ENCODE results near the gene WDR18. TPM values are rescaled to one million over a fixed set of nuclear protein-coding genes. Genes with fewer than 3 reads are reported as not detected.

Gene WDR18
- total RNA-seq, 6 donors from 2014 or later = 29.2 to 122 (median 38.6) TPM

DNA sequence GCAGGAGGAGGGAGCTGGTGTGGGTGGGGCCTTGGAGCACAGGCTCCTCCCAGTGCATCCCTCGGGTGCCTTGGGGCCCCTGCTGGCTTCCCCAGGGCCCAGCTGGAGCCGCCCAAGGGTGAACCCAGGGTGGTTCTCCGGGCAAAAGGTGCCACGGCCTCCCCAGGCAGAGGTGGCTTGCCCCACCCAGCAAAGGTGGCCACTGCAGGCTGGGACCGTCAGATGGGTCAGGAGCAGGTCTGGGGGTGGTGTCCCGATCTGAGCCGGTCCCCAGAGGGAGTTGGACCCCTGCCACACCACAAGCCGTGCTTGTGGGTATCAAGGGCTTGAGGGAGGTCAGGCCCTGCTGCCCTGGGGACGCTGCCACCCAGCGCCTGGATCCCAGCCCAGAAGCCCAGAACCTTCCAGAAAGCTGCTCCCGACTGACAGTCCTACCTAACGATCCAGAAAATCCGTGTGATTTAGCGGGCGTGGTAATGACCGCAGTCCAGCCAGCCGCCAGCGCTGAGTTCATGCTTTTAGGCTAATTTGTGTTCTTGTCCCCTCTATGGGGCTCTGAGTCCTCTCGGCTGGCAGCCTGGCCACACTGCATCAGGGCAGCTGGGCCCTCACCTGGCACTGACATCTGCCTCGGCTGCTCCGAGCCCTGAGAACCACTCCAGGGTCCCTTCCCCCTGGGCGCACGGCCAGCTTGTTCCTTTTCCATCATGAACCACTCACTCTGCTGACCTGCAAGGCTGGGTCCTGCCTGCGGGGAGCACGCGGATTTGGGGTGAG lies 11.1 kb downstream of the WDR18 start:
- WGBS, 2 donors = 55 to 77% methylated on average over 18 to 20 of the region's 26 CpGs
- peak; percentile 68 to 70 for DNase-seq
- peaks cover 16 to 25% (median 23%) of the 10 kb centered on the region in 4 donors for H3K4me1 ChIP-seq
- no peak for TF ChIP-seq POLR2A (IDR thresholded peaks at IDR 0.05)
- TF ChIP-seq POLR2AphosphoS5 (IDR thresholded peaks at IDR 0.05) = no peak
- no peak for TF ChIP-seq EP300 (IDR thresholded peaks at IDR 0.05)
- no peak for TF ChIP-seq CTCF (IDR thresholded peaks at IDR 0.05)
- H3K36me3 ChIP-seq = peaks cover 0 to 38% (median 26%) of the 10 kb centered on the region in 4 donors
- no peaks in the 10 kb centered on the region for H3K9me3 ChIP-seq
- H3K27me3 ChIP-seq = peaks cover 0 to 34% (median 20%) of the 10 kb centered on the region in 4 donors
- no peak overlapping the region for H3K4me3 ChIP-seq
- peak in 1 of 2 donors; percentile 67 for ATAC-seq (ENCODE audit: low FRiP score in 2 of 2)
- H3K27ac ChIP-seq = peak overlapping the region in 2 of 4 donors; percentile 35 to 63

DNA sequence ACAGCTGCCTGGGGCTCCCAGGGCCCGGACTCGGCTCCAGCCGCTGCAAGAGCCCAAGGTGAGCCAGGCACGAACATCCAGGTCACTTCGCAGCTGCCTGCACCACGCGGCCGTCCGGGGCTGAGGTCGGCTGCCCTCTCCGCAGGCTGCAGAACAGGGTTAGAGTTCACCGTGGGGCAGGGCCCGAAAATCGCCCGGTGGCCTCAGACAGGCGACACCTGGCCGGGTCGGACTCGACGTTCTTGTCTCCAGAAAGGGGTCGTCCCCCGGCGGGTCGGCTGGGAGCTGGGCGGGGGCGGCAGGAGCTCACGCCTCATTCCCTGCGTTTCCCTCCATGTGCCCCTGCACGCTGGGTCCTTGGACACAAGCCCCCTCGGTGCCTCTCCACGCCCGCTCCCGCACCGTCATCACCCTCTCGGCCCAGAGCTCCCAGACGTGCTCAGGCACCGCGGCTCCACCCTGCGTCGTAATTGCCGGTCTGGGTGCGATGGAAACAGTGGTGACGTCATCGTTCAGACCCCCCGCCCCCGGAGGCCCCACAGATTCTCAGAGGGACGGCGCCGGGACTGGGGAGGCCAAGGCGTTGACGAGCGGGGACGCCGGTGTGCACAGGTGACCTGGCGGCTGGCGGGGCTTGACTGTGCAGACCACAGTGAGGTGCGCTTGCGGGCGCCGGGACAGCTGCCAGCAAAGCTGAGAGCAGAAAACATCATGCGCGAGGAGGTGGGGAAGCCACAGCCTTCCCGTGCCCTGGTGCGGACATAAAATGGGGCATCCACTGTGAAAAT lies 12.1 kb downstream of the WDR18 start:
- Histone ChIP-seq H3K4me3 (peak overlapping the region in 1 of 4 donors; percentile 18), H3K27me3 (peaks cover 2 to 42% (median 25%) of the 10 kb centered on the region in 4 donors), H3K4me1 (peaks cover 26 to 35% (median 32%) of the 10 kb centered on the region in 4 donors), H3K9me3 (no peaks in the 10 kb centered on the region), H3K27ac (peak overlapping the region in 1 of 4 donors; percentile 63), H3K36me3 (peaks cover 0 to 29% (median 18%) of the 10 kb centered on the region in 4 donors)
- ATAC-seq (ENCODE audit: low FRiP score in 2 of 2) (peak in 1 of 2 donors; percentile 30), DNase-seq (peak; percentile 40 to 89)
- TF ChIP-seq POLR2AphosphoS5 (IDR thresholded peaks at IDR 0.05) = no peak
- TF ChIP-seq CTCF (IDR thresholded peaks at IDR 0.05) = peak in 1 of 6 experiments; percentile 3
- 12 to 20% methylated on average over 20 to 50 of the region's 64 CpGs for WGBS, 2 donors

DNA sequence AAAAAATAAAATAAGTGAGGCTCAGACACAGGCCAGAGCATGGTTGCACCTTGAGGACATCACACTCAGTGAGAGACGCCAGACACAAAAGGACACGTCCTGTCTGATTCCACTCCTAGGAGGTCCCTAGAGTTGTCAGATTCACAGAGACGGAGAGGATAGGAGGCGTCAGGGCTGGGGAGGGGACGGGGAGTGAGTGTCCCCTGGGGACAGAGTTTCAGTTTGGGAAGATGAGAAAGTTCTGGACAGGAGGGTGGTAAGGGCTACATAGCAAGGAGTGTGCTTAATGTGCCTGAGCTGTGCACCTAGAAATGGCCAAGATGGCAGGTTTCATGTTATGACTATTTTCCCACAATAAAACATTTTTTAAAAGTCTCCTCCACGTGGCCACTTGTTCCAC lies 13.9 kb downstream of the WDR18 start:
- no peak overlapping the region for H3K4me3 ChIP-seq
- ATAC-seq (ENCODE audit: low FRiP score in 2 of 2) (no peak), DNase-seq (no peak)
- peaks cover 2 to 49% (median 28%) of the 10 kb centered on the region in 4 donors for H3K27me3 ChIP-seq
- peaks cover 30 to 43% (median 38%) of the 10 kb centered on the region in 4 donors for H3K4me1 ChIP-seq
- no peaks in the 10 kb centered on the region for H3K9me3 ChIP-seq
- peaks cover 0 to 17% (median 11%) of the 10 kb centered on the region in 4 donors for H3K36me3 ChIP-seq
- H3K27ac ChIP-seq = no peak overlapping the region
- TF ChIP-seq EP300 (IDR thresholded peaks at IDR 0.05) (no peak), CTCF (IDR thresholded peaks at IDR 0.05) (no peak), POLR2A (IDR thresholded peaks at IDR 0.05) (no peak), POLR2AphosphoS5 (IDR thresholded peaks at IDR 0.05) (no peak)
- 39 to 44% methylated on average over 6 of the region's 6 CpGs for WGBS, 2 donors

DNA sequence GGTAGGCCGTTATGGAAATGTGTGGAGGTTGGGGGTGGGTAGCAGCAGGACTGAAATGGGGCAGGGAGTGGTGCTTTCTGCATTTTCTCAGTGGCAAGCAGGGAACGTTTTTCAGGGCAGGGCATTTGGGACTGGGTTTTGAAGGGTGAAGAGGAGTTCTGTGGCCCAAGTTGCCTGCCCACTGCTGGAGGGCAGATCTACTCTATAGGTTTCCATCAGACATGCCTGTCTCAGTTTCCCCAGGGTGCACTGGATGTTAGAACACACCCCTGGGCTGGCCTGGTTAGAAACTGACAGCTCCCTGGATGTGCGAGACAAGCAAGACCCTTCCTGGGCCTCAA lies 15.2 kb downstream of the WDR18 start:
- DNase-seq (no peak), ATAC-seq (ENCODE audit: low FRiP score in 2 of 2) (no peak)
- H3K4me1 ChIP-seq = peaks cover 30 to 43% (median 38%) of the 10 kb centered on the region in 4 donors
- TF ChIP-seq CTCF (IDR thresholded peaks at IDR 0.05) = no peak
- TF ChIP-seq EP300 (IDR thresholded peaks at IDR 0.05) = no peak
- TF ChIP-seq POLR2AphosphoS5 (IDR thresholded peaks at IDR 0.05) = no peak
- no peak for TF ChIP-seq POLR2A (IDR thresholded peaks at IDR 0.05)
- H3K36me3 ChIP-seq = peaks cover 0 to 4% (median 3%) of the 10 kb centered on the region in 4 donors
- peaks cover 2 to 49% (median 31%) of the 10 kb centered on the region in 4 donors for H3K27me3 ChIP-seq
- WGBS, 2 donors = 59 to 79% methylated on average over 3 of the region's 3 CpGs
- H3K4me3 ChIP-seq = no peak overlapping the region
- H3K27ac ChIP-seq = no peak overlapping the region
- no peaks in the 10 kb centered on the region for H3K9me3 ChIP-seq

Measured in upper lobe of left lung (tissue), 6 donors.